ENCODE measurements around the gene PLXNA2. TPM values are rescaled to one million over a fixed set of nuclear protein-coding genes. Genes with fewer than 3 reads are reported as not detected.

The PLXNA2 gene
- total RNA-seq, 2 experiments from 2014 or later: 0.08 TPM; not detected in 1

DNA sequence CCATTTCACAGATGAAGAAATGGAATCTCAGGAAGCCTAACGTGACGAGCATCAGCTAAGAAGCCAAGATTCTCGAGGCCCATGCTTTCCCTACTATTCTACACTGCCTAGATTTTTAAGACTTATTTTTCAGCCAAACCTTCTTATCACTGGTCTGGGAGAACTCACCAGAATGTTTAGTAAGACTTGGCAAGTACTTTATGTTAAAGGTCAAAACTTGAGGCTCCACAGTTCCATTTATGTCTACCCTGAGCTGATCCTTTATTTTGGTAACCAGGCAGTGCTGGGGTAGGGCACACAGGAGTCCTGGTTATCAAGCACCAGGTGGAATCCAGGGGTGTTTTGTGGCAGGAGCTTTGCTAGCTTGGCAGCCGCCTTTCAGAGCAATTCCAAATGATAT lies 16.8 kb downstream of the PLXNA2 start:
- no peak overlapping the region for H3K27ac Mint-ChIP-seq
- no peaks in the 10 kb centered on the region for H3K9me3 Mint-ChIP-seq
- H3K27me3 Mint-ChIP-seq: peaks cover 8% of the 10 kb centered on the region
- DNase-seq: no peak
- no peaks in the 10 kb centered on the region for H3K36me3 Mint-ChIP-seq
- no peak overlapping the region for H3K4me3 Mint-ChIP-seq
- no peaks in the 10 kb centered on the region for H3K4me1 Mint-ChIP-seq

DNA sequence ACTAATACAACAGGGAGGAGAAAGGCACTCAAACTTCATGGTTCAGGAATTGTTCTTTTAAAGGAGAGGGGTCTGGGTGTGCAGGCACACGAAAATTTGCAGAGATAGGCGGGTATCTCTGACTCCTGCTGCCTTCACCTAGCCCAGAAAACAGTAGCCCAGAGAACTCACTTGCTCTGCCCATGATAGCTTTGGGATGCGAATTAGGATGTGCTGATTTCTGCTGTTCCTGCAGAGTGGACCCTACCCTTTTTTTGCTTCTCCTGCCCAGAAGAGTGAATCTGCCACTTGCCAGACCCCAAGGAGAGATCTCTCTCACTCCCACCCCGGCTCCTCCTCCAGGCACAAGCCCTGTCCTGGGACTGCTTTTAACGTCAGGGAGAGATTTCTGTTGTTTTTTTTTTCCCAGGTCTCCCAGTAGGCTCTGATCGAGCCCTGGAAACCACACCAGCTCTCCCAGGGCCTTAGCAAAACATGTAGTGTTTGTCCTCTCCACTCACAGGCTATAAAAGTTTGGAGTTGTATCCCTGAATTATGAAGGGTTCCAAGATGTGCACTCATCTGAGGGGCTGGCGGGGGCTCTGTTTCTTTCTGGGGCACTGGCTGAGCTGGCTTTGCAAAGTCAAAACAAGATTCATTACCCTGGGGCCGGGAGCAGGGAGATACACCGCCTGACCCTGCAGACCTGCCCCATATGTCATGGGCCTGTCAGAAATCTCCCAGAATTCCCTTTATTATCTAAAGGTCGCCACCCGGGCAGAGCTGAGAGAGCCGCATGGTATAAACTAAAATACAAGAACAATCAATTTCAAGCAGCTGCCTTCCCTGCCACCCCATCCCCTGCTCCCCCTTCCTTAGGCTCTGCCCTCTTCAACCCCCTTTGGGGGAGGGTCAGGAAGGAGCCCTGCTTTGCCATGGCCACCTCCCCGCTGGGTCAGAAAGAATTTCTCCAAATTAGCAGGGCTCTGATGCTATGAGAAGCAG lies 17.9 kb downstream of the PLXNA2 start:
- Mint-ChIP-seq H3K27ac (no peak overlapping the region), H3K27me3 (peaks cover 8% of the 10 kb centered on the region), H3K4me1 (no peaks in the 10 kb centered on the region), H3K4me3 (no peak overlapping the region), H3K36me3 (no peaks in the 10 kb centered on the region), H3K9me3 (no peaks in the 10 kb centered on the region)
- no peak for DNase-seq

DNA sequence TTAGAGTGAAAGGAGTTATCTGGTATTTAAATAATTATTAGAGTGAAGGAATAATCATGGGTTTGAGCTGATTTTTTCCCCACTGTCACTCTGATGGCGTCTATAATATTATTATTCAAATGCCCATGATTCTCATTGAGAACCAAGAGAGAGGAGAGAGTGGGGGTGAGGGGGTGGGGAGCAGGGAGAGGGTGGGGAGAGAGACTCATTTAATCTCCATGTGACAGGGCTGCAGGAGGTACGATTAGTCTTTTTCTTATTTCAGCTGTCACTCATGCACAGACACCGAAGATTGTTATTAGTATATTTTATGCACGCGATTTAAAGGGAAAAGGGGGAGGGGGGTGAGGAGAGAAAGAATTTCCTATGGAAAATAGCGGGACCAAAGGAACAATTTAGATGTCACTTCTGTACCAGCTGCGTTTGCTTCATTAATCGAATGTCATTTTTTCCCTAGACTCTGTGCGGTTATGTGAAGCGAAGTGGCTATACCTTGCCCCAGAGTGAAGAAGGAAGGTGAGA lies 19.9 kb downstream of the PLXNA2 start:
- DNase-seq: no peak
- H3K4me3 Mint-ChIP-seq: no peak overlapping the region
- no peak overlapping the region for H3K27ac Mint-ChIP-seq
- peaks cover 9% of the 10 kb centered on the region for H3K27me3 Mint-ChIP-seq
- peaks cover 4% of the 10 kb centered on the region for H3K4me1 Mint-ChIP-seq
- H3K9me3 Mint-ChIP-seq: no peaks in the 10 kb centered on the region
- no peaks in the 10 kb centered on the region for H3K36me3 Mint-ChIP-seq

DNA sequence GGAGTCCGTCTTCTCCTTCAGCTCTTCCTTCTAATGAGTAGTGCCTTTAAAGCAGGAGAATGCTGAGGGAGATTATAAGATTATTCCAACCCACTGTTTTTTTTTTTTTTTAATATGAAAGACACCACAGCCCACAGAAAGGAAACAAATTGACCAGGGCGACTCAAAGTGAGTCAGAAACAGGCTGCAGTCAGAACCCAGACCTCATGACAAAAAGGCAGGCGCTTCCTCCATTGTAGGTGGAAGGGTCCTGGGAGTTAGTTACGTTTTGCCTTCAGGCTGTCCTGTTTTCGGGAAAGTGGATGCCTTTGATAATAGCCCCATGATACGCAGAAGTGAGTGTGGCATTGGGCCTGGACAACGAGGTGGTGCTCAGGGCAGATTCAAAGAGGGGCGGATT lies 21.0 kb downstream of the PLXNA2 start:
- no peak for DNase-seq
- Mint-ChIP-seq H3K27ac (no peak overlapping the region), H3K4me3 (no peak overlapping the region), H3K9me3 (no peaks in the 10 kb centered on the region), H3K4me1 (peaks cover 4% of the 10 kb centered on the region), H3K27me3 (peaks cover 4% of the 10 kb centered on the region), H3K36me3 (no peaks in the 10 kb centered on the region)

DNA sequence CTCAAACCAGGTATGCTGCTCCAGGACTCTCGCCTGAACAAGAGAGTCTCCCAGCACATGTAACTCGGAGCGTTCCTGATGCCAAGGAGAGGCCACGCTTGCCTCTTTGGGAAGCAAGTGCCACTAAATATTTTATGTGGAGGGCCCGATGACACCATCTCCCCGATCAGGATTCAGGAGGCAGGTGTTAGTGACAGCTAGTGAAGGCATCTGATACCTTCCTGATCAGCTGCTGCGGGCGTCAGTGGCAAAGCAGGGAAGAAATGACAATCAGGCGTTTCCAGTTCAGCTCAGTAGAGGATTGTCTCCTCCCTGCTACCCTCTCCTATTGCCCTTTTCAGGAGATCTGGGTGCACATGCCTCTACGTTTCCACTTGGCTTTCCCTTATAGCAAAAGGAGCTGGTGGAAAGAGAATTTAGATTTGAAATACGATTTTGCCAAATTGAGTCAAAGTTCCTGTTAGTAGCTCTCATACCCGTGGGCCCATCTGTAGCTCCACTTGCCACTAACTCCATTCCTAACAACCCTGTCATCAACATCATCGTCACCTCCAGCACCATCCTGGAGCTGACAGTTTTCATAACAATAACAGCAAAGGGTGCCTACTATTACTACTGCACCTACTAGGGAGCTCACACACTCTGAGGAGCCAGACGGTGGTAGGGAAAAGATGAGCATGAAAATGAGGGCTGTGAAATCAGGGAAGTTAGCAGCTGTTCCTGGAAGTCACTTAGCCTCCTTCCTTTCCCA lies 21.6 kb downstream of the PLXNA2 start:
- Mint-ChIP-seq H3K27me3 (peaks cover 4% of the 10 kb centered on the region), H3K9me3 (no peaks in the 10 kb centered on the region), H3K36me3 (no peaks in the 10 kb centered on the region), H3K4me3 (no peak overlapping the region), H3K27ac (no peak overlapping the region), H3K4me1 (peaks cover 4% of the 10 kb centered on the region)
- no peak for DNase-seq

DNA sequence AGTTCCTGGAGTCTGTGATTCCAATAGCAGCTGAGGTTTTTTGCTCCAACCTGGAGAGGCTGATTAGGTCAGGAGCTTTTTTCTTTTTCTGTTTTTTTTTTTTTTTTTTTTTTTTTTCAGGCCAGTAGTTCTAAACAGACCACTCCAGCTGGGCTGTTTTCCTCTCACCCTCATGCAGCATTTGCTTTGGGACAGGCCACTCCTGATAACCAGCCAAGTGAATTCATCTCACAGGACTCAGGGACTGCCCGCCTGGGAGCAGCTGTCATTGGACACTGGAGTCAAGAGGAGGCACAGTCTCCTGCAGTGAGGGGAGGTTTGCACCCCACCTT lies 22.9 kb downstream of the PLXNA2 start:
- Mint-ChIP-seq H3K9me3 (no peaks in the 10 kb centered on the region), H3K4me3 (no peak overlapping the region), H3K36me3 (no peaks in the 10 kb centered on the region), H3K27me3 (peaks cover 4% of the 10 kb centered on the region), H3K4me1 (peaks cover 4% of the 10 kb centered on the region), H3K27ac (no peak overlapping the region)
- no peak for DNase-seq

DNA sequence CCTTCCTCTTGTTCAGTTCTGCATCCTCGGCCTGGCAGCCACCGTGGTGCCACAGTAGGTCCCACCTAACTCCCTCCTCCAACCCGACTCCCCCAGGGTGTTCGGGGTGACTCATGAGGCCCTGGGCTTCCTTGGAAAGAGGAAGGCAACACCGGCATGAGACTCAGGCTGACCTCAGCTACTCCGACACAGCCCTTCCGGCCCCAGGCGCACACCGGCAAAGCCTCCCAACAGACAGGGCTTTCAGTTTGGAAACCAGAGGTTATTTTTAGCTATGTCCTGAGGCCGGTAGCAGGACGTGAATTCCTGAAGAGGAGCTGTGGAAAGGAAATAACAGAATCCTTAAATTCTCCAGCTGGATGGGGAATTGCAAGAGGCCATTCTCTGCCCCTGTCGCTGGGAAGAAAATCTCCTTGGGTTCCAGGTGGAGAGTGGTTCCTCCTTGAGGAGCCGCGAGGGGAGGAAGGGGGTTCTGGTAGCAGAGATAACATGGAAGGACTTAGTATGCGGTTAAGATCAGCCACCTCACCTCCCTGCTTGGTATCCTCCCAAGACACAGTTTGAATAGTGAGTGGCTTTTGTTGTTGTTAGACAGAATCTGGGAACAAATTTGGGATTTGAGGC lies 24.4 kb downstream of the PLXNA2 start:
- no peak overlapping the region for H3K27ac Mint-ChIP-seq
- no peaks in the 10 kb centered on the region for H3K9me3 Mint-ChIP-seq
- peaks cover 4% of the 10 kb centered on the region for H3K4me1 Mint-ChIP-seq
- H3K36me3 Mint-ChIP-seq: peaks cover 3% of the 10 kb centered on the region
- no peak overlapping the region for H3K4me3 Mint-ChIP-seq
- no peak for DNase-seq
- peaks cover 4% of the 10 kb centered on the region for H3K27me3 Mint-ChIP-seq

DNA sequence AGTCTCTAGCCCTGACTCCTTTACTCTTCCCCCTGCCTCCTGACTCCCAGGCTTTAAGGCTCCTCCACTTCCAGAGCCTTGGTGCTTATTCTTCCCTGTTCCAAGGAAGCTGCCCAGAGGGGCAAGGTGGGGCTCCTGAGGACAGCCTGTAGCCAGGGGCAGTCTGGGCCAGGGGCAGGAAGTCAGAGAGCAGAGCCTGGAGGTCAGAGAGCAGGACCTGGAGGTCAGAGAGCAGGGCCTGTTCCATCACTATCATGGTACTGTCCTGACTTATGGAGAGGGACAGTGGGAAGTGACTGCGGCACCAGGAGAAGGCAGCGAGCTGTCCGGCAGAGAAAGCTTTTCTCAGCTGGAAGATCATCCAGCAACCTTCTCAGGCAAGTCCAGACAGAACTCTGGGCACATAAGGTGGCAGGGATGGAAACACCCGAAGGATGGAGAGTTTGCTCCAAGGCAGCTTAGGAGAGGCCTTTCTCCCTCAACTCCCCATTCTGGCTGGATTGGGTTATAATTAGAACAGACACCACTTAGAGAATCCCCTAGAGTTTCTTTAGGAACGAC lies 25.0 kb downstream of the PLXNA2 start:
- H3K4me1 Mint-ChIP-seq: peaks cover 4% of the 10 kb centered on the region
- H3K27ac Mint-ChIP-seq: no peak overlapping the region
- H3K36me3 Mint-ChIP-seq: peaks cover 3% of the 10 kb centered on the region
- no peaks in the 10 kb centered on the region for H3K9me3 Mint-ChIP-seq
- no peak overlapping the region for H3K4me3 Mint-ChIP-seq
- H3K27me3 Mint-ChIP-seq: peaks cover 4% of the 10 kb centered on the region
- DNase-seq: no peak

DNA sequence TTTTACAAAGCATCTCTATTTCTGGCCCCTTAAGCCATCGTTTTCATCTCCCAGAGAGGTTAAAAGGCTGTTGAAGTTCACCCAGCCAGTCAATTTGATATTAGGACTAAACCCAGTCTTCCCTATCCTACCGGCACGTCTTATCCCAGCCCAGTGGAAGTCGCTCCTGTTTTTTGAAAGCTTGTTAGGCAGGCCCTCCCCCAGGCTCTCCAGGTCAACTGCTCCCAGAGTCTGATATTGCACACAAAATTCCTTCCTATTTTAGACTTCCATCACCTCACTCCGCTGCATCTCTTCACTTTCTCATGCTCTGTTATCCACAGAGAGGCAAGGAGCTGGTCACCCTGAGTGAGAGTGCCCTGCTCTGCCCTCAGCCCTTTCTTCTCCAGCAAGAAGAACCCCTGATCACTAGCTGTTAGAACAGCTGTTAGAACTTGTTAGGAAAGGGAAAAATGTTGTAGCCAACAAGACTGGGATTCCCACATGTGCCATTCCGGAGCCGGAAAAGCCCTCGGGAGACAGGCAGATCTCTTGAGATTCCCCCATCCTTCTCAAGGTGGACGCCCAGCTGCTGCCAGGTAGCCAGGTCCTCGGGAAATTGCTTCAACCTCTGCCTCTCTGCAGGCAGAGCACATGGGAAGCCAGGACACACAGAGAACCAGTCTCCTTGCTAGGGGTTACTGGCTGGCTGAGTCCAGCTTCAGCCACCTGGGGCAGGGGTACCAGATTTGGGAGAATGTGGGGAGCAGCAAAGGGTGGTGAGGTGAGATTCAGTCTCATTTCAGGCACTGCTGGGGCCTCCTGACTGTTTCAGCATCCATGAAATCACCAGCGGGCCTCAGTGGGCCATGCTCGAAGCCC lies 25.7 kb downstream of the PLXNA2 start:
- Mint-ChIP-seq H3K4me1 (peaks cover 4% of the 10 kb centered on the region), H3K36me3 (peaks cover 3% of the 10 kb centered on the region), H3K27ac (no peak overlapping the region), H3K4me3 (no peak overlapping the region), H3K9me3 (no peaks in the 10 kb centered on the region), H3K27me3 (peaks cover 4% of the 10 kb centered on the region)
- no peak for DNase-seq

DNA sequence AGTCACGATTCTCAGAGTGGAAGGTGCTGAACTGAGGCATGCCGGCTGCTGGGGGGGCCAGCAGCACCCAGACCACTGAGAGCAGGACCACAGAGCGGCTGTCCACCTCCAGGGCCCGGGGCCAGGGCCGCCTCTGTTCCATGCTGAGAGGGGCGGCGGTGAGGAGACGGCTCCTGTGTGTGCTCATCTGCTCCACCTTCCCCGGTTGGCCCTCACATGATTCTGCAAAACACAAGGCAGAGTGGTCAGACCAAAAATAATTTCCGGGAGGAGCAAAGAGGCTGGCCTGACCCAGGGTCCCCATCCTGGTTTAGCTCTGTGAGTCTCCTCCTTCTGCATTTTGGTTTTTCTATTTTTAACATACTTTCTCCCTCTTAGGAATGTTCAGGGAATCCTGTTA lies 26.4 kb downstream of the PLXNA2 start:
- no peak for DNase-seq
- Mint-ChIP-seq H3K27me3 (peaks cover 4% of the 10 kb centered on the region), H3K4me3 (no peak overlapping the region), H3K27ac (no peak overlapping the region), H3K4me1 (peaks cover 4% of the 10 kb centered on the region), H3K9me3 (no peaks in the 10 kb centered on the region), H3K36me3 (peaks cover 3% of the 10 kb centered on the region)

DNA sequence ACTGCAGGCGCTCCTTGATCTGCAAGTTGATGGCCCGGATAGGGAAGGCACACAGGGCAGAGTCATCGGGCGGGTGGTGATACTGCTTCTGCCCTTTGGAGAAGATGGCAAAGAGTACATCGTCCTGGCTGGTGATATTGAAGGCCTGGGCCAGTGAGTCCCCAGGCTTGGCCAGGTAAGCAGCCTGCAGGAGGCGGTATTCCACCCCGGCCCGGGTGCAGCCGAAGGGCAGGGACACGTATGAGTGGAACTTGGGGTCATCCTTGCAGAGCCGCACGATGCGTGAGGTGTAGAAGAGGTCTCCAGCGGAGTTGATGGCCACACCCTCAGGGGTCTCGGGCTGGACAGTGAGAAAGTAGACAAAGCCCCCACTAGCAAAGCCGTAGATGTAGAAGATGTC lies 27.4 kb downstream of the PLXNA2 start:
- Mint-ChIP-seq H3K36me3 (peaks cover 3% of the 10 kb centered on the region), H3K27ac (no peak overlapping the region)

DNA sequence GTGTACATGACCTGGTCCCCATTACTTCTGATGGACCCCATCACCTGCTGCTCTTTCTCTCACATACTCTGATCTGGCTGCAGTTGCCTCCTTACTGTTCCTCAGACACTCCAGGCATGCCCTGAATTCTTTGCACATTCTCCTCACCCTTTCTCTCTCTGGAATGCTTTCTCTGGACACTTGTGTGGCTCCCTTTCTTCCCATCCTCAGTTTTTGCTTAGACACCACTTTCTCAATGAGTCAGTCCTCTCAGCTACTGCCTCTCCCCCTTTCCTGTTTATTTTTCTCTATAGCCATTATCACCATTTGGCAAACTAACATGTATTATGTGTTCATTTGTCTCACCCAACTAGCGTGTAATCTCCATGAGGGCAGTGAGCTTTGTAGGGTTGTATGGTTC lies 28.1 kb downstream of the PLXNA2 start:
- Mint-ChIP-seq H3K36me3 (peaks cover 3% of the 10 kb centered on the region), H3K4me1 (peaks cover 4% of the 10 kb centered on the region), H3K27me3 (peaks cover 4% of the 10 kb centered on the region), H3K4me3 (no peak overlapping the region), H3K27ac (no peak overlapping the region), H3K9me3 (no peaks in the 10 kb centered on the region)
- DNase-seq: no peak

More for the DNA sequence above, 27.4 kb downstream of the PLXNA2 start:
- no peaks in the 10 kb centered on the region for H3K9me3 Mint-ChIP-seq
- peaks cover 4% of the 10 kb centered on the region for H3K4me1 Mint-ChIP-seq
- DNase-seq: no peak
- no peak overlapping the region for H3K4me3 Mint-ChIP-seq
- H3K27me3 Mint-ChIP-seq: peaks cover 4% of the 10 kb centered on the region

DNA sequence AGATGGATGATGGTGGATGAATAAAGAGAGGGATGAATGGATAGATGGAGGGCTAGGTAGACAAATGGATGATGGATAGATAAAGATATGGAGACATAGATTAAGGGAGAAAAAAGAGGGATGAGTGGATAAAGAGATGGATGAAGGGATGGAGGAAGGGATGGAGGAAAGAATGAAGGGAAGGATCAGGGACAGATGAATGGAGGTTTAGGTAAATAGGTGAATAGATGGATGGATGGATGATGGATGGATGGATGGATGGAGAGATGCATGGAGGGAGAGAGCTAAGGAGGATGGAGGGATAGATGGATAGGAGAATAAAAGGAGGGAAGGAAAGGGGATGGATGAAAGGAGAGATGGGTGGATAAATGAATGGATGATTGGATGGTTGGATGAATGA lies 28.8 kb downstream of the PLXNA2 start:
- Mint-ChIP-seq H3K27ac (no peak overlapping the region), H3K9me3 (no peaks in the 10 kb centered on the region), H3K4me3 (no peak overlapping the region), H3K36me3 (peaks cover 3% of the 10 kb centered on the region), H3K27me3 (no peaks in the 10 kb centered on the region), H3K4me1 (no peaks in the 10 kb centered on the region)
- DNase-seq: no peak

DNA sequence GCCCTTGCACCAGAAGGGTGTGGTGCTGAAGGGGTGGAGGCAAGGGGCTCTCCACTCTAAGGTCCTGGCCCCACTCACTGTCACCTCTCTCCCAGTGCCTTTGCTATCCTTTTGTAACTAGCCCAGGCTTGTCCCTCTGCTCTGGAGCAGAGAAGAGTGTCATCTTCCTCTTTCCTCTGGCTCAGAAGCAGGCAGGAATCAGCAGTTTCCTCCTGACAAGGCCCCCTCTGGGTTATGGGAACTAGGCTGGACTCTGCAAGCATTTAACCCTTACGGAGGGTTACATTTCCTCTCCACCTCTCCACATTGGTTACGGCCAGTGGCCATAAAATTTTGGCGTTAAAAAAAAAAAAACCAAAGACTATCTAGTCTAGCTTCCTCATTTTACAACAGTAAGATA lies 30.4 kb downstream of the PLXNA2 start:
- Mint-ChIP-seq H3K4me1 (no peaks in the 10 kb centered on the region), H3K27ac (no peak overlapping the region), H3K4me3 (no peak overlapping the region), H3K36me3 (peaks cover 3% of the 10 kb centered on the region), H3K27me3 (no peaks in the 10 kb centered on the region), H3K9me3 (no peaks in the 10 kb centered on the region)
- no peak for DNase-seq
